Measurements from ENCODE around the gene OTUD7B. TPM values are rescaled to one million over a fixed set of nuclear protein-coding genes. Genes with fewer than 3 reads are reported as not detected.

Gene OTUD7B
- total and polyA plus RNA-seq, 9 of the 15 experiments (the other 6 are each of a cell fraction or from before 2014, with no cell fraction given): 0.96 to 18.8 (median 7.4) TPM

GRCh38 chr1:149888247-149888998 lies 122.1 kb downstream of the OTUD7B start (continued):
- TF ChIP-seq, protein P1, sequence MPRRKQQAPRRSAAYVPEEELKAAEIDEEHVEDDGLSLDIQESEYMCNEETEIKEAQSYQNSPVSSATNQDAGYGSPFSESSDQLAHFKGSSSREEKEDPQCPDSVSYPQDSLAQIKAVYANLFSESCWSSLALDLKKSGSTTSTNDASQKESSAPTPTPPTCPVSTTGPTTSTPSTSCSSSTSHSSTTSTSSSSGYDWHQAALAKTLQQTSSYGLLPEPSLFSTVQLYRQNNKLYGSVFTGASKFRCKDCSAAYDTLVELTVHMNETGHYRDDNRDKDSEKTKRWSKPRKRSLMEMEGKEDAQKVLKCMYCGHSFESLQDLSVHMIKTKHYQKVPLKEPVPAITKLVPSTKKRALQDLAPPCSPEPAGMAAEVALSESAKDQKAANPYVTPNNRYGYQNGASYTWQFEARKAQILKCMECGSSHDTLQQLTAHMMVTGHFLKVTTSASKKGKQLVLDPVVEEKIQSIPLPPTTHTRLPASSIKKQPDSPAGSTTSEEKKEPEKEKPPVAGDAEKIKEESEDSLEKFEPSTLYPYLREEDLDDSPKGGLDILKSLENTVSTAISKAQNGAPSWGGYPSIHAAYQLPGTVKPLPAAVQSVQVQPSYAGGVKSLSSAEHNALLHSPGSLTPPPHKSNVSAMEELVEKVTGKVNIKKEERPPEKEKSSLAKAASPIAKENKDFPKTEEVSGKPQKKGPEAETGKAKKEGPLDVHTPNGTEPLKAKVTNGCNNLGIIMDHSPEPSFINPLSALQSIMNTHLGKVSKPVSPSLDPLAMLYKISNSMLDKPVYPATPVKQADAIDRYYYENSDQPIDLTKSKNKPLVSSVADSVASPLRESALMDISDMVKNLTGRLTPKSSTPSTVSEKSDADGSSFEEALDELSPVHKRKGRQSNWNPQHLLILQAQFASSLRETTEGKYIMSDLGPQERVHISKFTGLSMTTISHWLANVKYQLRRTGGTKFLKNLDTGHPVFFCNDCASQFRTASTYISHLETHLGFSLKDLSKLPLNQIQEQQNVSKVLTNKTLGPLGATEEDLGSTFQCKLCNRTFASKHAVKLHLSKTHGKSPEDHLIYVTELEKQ (CRISPR knock-in tag; IDR thresholded peaks at IDR 0.05): no peak
- TF ChIP-seq WHSC1 (IDR thresholded peaks at IDR 0.05; ENCODE audit: low read length): no peak
- no peak for TF ChIP-seq NFIC (IDR thresholded peaks at IDR 0.05)
- no peak for TF ChIP-seq TBP (optimal IDR thresholded peaks at IDR 0.05; ENCODE audit: low read depth, low read length)
- TF ChIP-seq FOXM1 (IDR thresholded peaks at IDR 0.05; ENCODE audit: low read depth): no peak; the same call in 1 of the 2 replicates
- TF ChIP-seq FOXM1 (CRISPR knock-in tag; IDR thresholded peaks at IDR 0.05; ENCODE audit: low read depth): no peak
- TF ChIP-seq HIVEP1 (CRISPR knock-in tag; IDR thresholded peaks at IDR 0.05): 0 out of 2 replicates have a peak, but pooled peaks have one; percentile 32
- TF ChIP-seq GABPB1 (CRISPR knock-in tag; IDR thresholded peaks at IDR 0.05): no peak
- no peak for TF ChIP-seq NFATC3 (IDR thresholded peaks at IDR 0.05)
- peak; percentile 44 to 90 (median 79) for TF ChIP-seq YY1 (IDR thresholded peaks at IDR 0.05; ENCODE audit: borderline replicate concordance in 1 of 3, control insufficient read depth in 1 of 3, extremely low read depth in 1 of 3, insufficient read depth in 3 of 3, insufficient read length in 1 of 3, insufficient replicate concordance in 2 of 3, low read depth in 1 of 3, low read length in 2 of 3)
- no peak for TF ChIP-seq RERE (CRISPR knock-in tag; IDR thresholded peaks at IDR 0.05; ENCODE audit: borderline replicate concordance)
- peak; percentile 44; the same call in 1 of the 2 replicates for TF ChIP-seq SMC3 (conservative IDR thresholded peaks at IDR 0.05; ENCODE audit: insufficient read depth, low read depth, low read length)
- TF ChIP-seq, protein P2, sequence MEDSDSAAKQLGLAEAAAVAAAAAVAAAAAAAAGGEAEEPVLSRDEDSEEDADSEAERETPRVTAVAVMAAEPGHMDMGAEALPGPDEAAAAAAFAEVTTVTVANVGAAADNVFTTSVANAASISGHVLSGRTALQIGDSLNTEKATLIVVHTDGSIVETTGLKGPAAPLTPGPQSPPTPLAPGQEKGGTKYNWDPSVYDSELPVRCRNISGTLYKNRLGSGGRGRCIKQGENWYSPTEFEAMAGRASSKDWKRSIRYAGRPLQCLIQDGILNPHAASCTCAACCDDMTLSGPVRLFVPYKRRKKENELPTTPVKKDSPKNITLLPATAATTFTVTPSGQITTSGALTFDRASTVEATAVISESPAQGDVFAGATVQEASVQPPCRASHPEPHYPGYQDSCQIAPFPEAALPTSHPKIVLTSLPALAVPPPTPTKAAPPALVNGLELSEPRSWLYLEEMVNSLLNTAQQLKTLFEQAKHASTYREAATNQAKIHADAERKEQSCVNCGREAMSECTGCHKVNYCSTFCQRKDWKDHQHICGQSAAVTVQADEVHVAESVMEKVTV (CRISPR knock-in tag; IDR thresholded peaks at IDR 0.05): no peak; the same call in 1 of the 2 replicates
- TF ChIP-seq ZNF277 (CRISPR knock-in tag; IDR thresholded peaks at IDR 0.05; ENCODE audit: borderline replicate concordance): no peak

Data from K562 (cell line).